T-helper 2 cell treated with Interferon-gamma antibody and Interleukin-4, amounts not matched to agents 5 μg/mL and 100 μg/mL, for 36 hours (primary cell): ENCODE measurements around the gene ANTXR2.
A peak's percentile ranks its signal among the peaks of the same experiment; 100 is the strongest.

ENCODE experiments used
- DNase-seq: peaks from one replicate; pipeline ENCODE4 v3.0.0; 2021; ENCODE audit warnings: low spot score
- H3K27ac Mint-ChIP-seq: one replicate; pipeline ENCODE4 v1.8.0; 2021; ENCODE audit warnings: mild to moderate bottlenecking, mixed read lengths
- H3K27me3 Mint-ChIP-seq: one replicate; pipeline ENCODE4 v1.8.0; 2021; ENCODE audit warnings: low read depth, mixed read lengths
- H3K36me3 Mint-ChIP-seq: one replicate; pipeline ENCODE4 v1.8.0; 2021; ENCODE audit warnings: low read depth, mixed read lengths
- H3K4me1 Mint-ChIP-seq: one replicate; pipeline ENCODE4 v1.8.0; 2021; ENCODE audit warnings: low read depth, mixed read lengths
- H3K4me3 Mint-ChIP-seq: one replicate; pipeline ENCODE4 v1.8.0; 2022; ENCODE audit warnings: mild to moderate bottlenecking, moderate library complexity, mixed read lengths
- H3K9me3 Mint-ChIP-seq: one replicate; pipeline ENCODE4 v1.8.0; 2021; ENCODE audit warnings: mixed read lengths

The ANTXR2 gene

DNA sequence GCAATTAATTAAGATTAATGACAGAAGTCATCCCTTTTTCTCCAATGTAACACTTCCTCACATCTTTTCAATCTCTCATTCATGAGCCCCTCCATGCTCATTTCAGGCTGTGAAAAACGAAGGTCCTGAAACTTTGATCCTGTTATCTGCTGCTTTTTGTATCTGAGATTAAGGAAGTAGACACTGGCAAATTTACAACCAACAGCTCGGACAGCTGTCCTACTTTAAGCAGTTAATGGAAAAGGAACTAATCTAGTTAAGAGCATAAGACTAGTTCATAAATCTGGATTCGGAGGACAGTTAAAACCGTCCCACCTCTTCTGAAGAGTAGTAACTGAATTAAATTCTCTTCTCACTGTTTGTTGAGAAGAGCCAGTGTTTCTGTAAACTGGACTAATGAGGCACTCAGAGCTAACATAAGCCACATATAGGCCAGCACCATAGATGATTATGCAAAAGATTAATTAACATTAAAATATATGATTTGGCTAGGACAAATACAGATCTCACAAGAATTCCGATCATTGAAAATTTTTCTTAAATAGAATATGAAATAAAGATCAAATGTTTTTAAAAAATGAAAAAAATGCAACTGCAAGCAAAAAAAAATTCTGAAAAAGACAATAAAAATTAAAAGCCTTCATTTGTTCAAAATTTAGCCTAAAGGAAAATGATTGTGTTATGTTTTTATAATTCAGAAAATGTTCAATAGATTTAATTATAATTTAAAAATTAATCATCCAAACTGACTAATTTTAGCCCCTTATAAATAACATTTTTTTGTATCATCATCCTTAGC lies 114.4 kb downstream of the ANTXR2 start:
- no peak overlapping the region for H3K27ac Mint-ChIP-seq
- no peak for DNase-seq
- no peak overlapping the region for H3K4me3 Mint-ChIP-seq
- H3K27me3 Mint-ChIP-seq = peaks cover 8% of the 10 kb centered on the region
- H3K9me3 Mint-ChIP-seq = no peaks in the 10 kb centered on the region
- no peaks in the 10 kb centered on the region for H3K4me1 Mint-ChIP-seq
- H3K36me3 Mint-ChIP-seq = no peaks in the 10 kb centered on the region

DNA sequence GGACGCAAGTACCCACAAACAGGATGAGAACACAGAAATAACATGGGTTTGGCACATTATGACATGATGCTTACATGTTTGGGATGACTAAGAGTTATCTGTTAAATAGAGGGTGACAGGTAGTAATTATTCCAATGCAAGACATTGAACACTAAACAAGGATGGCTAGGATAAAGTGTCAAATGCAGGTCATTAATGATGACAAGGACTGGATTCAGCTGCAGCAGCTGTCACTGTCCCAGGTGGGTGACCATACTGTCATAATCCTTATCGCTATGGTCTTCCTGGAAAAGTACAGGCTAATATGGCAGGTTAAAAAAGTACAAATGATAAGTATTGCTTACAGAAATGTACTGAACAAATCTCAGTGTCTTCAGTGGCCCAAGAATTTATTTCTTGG lies 123.9 kb downstream of the ANTXR2 start:
- no peak overlapping the region for H3K27ac Mint-ChIP-seq
- no peaks in the 10 kb centered on the region for H3K36me3 Mint-ChIP-seq
- DNase-seq = no peak
- H3K4me3 Mint-ChIP-seq = no peak overlapping the region
- peaks cover 2% of the 10 kb centered on the region for H3K27me3 Mint-ChIP-seq
- H3K9me3 Mint-ChIP-seq = no peaks in the 10 kb centered on the region
- H3K4me1 Mint-ChIP-seq = peaks cover 6% of the 10 kb centered on the region

DNA sequence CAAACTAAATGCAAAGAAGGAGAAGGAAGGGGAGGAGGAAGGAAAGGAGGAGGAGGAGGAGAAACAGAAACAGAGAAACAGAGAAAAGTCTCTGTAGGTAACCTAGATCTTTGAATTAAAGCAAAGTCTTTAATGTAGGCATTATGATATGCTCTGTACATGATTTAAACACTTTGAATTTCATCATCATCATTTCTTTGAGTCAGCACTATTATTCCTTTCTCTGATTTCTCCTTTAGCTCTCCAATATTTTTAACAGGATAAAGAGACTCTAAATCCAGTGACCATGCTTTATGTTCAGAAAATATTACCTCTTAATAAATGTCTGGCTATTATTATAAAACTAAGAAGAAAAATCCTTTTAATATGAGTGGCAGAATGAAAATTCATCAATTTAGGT lies 124.3 kb downstream of the ANTXR2 start:
- DNase-seq = no peak
- H3K27me3 Mint-ChIP-seq = peaks cover 2% of the 10 kb centered on the region
- H3K4me3 Mint-ChIP-seq = no peak overlapping the region
- H3K27ac Mint-ChIP-seq = no peak overlapping the region
- no peaks in the 10 kb centered on the region for H3K9me3 Mint-ChIP-seq
- peaks cover 6% of the 10 kb centered on the region for H3K4me1 Mint-ChIP-seq
- H3K36me3 Mint-ChIP-seq = no peaks in the 10 kb centered on the region

DNA sequence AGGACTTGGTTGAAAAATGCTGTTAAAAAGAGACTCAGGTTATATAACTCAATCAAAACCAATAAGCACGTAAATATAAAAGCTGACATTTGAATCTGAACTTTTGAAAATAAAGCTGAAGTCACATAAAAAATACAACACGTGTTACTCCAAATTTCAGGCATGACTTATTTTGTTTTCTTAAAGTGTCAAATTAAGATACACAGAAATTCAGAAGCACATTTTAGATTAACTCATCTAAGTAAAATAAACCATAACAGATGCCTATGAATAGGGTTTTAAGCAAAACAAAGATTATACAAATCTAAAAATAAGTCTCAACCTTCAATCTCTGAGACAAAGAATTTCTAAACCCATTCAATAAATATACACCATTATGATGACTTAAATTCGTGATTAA lies 124.8 kb downstream of the ANTXR2 start:
- Mint-ChIP-seq H3K27ac (no peak overlapping the region), H3K4me1 (peaks cover 6% of the 10 kb centered on the region), H3K27me3 (peaks cover 2% of the 10 kb centered on the region), H3K9me3 (no peaks in the 10 kb centered on the region), H3K4me3 (no peak overlapping the region), H3K36me3 (no peaks in the 10 kb centered on the region)
- DNase-seq = no peak

DNA sequence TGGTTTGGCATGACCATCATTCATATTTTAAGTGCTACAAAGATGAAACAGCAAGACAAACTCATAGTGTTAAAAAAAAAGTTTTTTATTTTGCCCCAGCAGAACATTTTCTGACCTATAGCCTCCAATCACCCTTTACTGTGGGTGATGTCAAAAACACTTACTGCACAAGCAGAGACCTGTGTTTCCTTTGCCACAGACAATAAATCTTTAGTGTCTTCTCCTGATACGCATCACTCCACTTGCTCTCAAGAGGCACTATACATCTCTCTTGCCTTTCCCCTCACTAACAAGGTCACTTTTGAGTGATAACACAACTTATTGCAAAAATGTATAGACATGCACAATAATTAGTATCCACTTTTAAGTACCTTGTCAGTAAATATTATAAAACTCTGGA lies 125.6 kb downstream of the ANTXR2 start:
- Mint-ChIP-seq H3K4me3 (no peak overlapping the region), H3K9me3 (no peaks in the 10 kb centered on the region), H3K27me3 (peaks cover 2% of the 10 kb centered on the region), H3K36me3 (no peaks in the 10 kb centered on the region), H3K27ac (no peak overlapping the region), H3K4me1 (peaks cover 6% of the 10 kb centered on the region)
- no peak for DNase-seq

DNA sequence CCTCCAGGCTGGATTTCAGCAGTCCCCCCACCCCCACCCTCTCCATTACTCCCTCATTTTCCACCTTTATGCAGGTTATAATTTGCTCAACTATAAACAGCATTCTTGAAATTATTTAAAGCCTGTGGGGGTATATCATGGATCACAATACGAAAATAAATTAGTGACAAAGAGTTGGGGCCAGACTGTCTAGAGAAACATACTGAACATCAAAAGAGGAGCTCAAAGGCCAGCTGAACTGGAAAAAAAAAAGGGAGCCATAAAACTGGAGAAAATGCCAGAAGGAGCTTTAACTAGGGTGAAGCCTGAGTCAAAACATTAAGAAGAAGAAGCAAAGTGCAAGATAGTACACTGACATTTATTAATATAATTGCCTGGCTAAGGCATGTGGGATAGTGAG lies 137.8 kb downstream of the ANTXR2 start:
- no peaks in the 10 kb centered on the region for H3K36me3 Mint-ChIP-seq
- no peaks in the 10 kb centered on the region for H3K4me1 Mint-ChIP-seq
- H3K4me3 Mint-ChIP-seq = no peak overlapping the region
- no peaks in the 10 kb centered on the region for H3K9me3 Mint-ChIP-seq
- H3K27me3 Mint-ChIP-seq = no peaks in the 10 kb centered on the region
- DNase-seq = no peak
- H3K27ac Mint-ChIP-seq = no peak overlapping the region

DNA sequence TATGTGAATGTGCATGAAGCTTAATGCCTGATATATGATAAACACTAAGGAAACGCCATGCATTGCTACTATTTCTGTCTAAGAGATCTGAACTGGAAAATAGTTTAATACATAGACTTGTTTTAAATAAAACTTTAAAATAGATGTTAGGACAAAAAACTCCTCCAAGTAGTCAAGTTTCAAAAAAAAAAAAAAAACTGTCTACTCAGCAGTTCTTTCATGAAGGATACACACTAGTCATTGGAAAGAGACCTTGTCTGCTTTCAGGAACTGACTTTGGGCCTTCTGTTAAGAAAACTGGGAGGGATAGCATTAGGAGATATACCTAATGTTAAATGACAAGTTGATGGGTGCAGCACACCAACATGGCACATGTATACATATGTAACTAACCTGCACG lies 138.4 kb downstream of the ANTXR2 start:
- no peak overlapping the region for H3K27ac Mint-ChIP-seq
- H3K27me3 Mint-ChIP-seq = no peaks in the 10 kb centered on the region
- H3K36me3 Mint-ChIP-seq = no peaks in the 10 kb centered on the region
- no peak overlapping the region for H3K4me3 Mint-ChIP-seq
- no peaks in the 10 kb centered on the region for H3K4me1 Mint-ChIP-seq
- no peaks in the 10 kb centered on the region for H3K9me3 Mint-ChIP-seq
- DNase-seq = no peak

DNA sequence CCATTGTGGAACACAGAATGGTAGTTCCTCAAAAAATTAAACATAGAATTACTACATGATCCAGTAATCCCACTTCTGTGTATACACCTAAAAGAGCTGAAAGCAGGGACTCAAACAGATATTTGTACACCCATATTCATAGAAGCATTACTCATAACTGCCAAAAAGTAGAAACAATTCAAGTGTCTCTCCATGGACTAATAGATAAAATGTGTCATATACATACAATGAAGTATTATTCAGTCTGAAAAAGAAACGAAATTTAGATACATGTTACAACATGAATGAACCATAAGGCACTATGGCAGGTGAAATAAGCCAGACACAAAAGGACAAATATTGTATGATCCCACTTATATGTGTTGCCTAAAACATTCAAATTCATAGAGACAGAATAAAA lies 145.1 kb downstream of the ANTXR2 start:
- H3K27ac Mint-ChIP-seq = no peak overlapping the region
- H3K4me3 Mint-ChIP-seq = no peak overlapping the region
- H3K36me3 Mint-ChIP-seq = no peaks in the 10 kb centered on the region
- no peaks in the 10 kb centered on the region for H3K27me3 Mint-ChIP-seq
- H3K4me1 Mint-ChIP-seq = no peaks in the 10 kb centered on the region
- no peak for DNase-seq
- H3K9me3 Mint-ChIP-seq = no peaks in the 10 kb centered on the region

DNA sequence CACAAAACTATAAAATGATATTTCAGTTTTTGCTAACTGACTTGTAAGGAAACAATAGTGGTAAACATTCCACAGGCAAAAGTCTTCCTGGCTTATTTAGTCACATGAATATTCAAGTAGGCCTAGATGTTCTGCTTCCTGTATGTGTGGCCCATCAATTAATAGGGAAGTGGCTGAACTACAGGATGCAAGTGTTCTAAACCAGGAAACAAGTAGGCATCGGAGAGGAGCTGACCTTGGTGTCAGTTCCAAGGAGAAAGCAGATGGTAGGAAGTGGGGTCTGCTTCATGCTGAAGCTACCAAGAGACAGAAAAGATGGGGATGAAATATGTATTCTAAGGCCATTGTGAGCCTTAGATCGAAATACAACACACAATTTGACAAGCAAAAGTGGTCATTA lies 149.7 kb downstream of the ANTXR2 start:
- Mint-ChIP-seq H3K27ac (no peak overlapping the region), H3K4me1 (peaks cover 4% of the 10 kb centered on the region), H3K4me3 (no peak overlapping the region), H3K36me3 (no peaks in the 10 kb centered on the region), H3K27me3 (peaks cover 3% of the 10 kb centered on the region), H3K9me3 (no peaks in the 10 kb centered on the region)
- no peak for DNase-seq

DNA sequence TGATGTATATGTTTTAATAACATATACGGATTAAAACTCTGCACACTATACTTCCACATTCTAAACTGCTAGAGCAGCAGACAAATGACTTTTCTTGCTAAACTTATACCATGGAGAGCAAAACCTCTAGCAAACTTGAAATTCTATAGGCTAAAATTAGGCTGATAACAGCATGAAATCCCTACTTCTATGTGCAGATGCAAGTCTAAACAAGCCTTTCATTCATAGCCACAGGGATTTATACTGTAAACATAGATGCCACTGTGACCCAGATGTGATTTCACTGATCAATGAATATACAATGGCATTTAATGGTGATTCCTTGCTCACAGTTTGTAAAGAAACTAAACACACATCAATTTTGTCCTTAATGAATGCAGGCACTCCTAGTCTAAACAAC lies 151.0 kb downstream of the ANTXR2 start:
- peaks cover 4% of the 10 kb centered on the region for H3K27me3 Mint-ChIP-seq
- no peaks in the 10 kb centered on the region for H3K9me3 Mint-ChIP-seq
- H3K4me1 Mint-ChIP-seq = peaks cover 4% of the 10 kb centered on the region
- H3K4me3 Mint-ChIP-seq = no peak overlapping the region
- H3K27ac Mint-ChIP-seq = no peak overlapping the region
- DNase-seq = no peak
- H3K36me3 Mint-ChIP-seq = no peaks in the 10 kb centered on the region

DNA sequence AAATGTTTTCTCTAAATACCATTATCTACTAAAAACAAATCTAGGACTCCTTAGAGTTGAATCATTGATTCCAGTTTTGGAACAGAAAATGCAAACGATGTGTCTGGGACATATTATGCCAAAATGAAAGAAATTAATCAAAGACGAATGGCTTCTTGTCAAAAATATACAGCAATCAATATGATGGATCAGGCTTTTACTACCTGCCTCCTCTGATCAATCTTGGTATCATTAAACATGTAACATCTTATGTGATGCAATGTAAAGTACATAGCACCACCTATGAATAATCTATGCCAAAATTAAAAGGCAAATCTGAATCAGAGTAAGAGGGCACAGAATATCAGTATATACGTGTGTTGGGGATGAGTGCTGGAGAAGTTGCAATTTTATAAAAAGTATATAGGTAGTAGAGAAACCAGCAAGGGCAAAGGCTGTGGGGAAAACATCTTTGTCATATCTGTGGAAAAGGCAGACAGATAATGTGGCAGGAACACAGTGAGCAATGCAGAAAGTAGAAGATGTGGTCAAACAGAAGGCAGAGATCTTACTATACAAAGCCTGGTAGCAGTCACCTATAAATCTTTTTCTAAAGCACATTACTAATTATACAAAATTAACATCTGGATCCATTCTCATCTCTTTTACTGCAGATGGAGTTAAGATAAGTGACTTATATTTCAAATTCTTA lies 152.7 kb downstream of the ANTXR2 start:
- H3K4me1 Mint-ChIP-seq = peaks cover 5% of the 10 kb centered on the region
- no peak for DNase-seq
- no peaks in the 10 kb centered on the region for H3K36me3 Mint-ChIP-seq
- no peaks in the 10 kb centered on the region for H3K9me3 Mint-ChIP-seq
- H3K27ac Mint-ChIP-seq = no peak overlapping the region
- H3K27me3 Mint-ChIP-seq = peaks cover 4% of the 10 kb centered on the region
- H3K4me3 Mint-ChIP-seq = no peak overlapping the region

DNA sequence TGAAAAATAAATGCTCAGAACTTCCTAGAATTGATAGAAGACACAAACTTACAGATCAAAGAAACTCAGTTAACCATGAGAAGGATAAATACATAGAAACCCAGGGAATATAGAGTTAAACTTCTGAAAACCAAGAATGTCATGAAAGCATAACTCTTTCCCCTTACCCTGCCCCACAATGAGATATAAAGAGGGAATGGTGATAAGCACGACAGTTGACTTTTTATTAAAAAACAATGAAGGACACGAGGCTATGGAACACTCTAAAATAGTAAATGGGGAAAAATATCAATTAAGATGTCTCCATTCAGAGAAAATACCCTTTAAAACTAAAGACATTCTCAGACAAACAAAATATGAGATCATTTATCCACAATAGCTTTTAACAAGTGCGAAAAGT lies 154.7 kb downstream of the ANTXR2 start:
- H3K27ac Mint-ChIP-seq = no peak overlapping the region
- H3K9me3 Mint-ChIP-seq = no peaks in the 10 kb centered on the region
- H3K4me3 Mint-ChIP-seq = no peak overlapping the region
- no peak for DNase-seq
- no peaks in the 10 kb centered on the region for H3K36me3 Mint-ChIP-seq
- peaks cover 13% of the 10 kb centered on the region for H3K4me1 Mint-ChIP-seq
- H3K27me3 Mint-ChIP-seq = peaks cover 4% of the 10 kb centered on the region

DNA sequence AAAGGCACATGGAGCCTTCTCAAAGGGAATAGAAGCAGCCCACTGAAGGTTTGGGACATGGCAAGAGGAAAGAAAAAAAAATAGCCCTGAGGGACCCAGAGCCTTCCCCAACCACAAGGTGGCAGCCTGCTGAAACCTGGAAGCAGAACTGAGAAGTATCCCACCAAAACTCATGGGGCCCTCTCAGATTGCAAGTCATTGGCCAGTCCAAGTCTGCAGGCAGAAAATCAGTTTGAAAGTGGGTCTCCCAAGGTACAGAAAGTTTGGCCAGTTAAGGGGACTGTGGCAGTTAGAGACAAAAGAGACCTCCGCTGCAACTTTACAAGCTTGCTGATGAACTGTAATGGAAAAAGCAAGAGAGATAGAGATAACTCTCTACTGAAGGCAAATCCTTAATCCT lies 155.8 kb downstream of the ANTXR2 start:
- peaks cover 4% of the 10 kb centered on the region for H3K27me3 Mint-ChIP-seq
- peaks cover 13% of the 10 kb centered on the region for H3K4me1 Mint-ChIP-seq
- DNase-seq = peak; percentile 23
- H3K4me3 Mint-ChIP-seq = no peak overlapping the region
- H3K36me3 Mint-ChIP-seq = no peaks in the 10 kb centered on the region
- no peaks in the 10 kb centered on the region for H3K9me3 Mint-ChIP-seq
- no peak overlapping the region for H3K27ac Mint-ChIP-seq

DNA sequence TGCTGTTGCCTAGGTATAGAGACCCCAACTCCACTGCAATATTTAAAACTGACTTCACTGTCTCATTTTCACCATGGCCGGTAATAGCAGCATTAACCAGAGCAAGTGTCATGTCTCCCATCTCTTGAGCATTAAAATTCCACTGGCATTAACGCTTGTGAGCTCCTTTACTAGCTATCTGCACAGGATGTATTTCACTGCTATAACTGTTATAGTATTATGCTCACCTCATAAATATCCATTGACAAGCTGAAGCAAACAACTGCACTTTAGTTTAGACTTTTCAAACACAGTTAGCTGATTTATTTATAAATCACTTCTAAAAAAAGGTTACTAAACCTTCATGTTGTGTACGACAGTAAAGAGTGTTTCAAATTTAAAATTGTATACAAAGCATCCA lies 157.8 kb downstream of the ANTXR2 start:
- DNase-seq = no peak
- Mint-ChIP-seq H3K9me3 (no peaks in the 10 kb centered on the region), H3K27me3 (peaks cover 4% of the 10 kb centered on the region), H3K36me3 (no peaks in the 10 kb centered on the region), H3K4me1 (peaks cover 9% of the 10 kb centered on the region), H3K27ac (no peak overlapping the region), H3K4me3 (no peak overlapping the region)

DNA sequence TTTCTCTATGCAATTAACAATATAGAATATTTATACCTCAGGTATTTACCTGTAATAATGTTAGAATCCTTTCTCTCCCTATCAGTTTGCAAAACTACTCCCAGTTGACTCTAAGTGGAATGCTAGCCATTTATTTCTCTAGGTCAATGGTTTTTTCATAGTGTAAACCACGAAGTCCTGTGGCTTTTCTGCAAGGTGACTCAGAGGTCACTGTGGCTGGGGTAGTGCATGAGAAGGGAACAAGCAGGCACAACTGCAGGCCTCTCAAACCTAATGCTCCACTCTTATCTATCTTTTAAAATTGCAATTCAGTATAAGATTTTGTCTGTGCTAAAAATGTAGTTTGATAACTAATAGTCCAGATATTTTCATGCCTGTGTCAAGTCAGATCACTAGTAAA lies 159.4 kb downstream of the ANTXR2 start:
- Mint-ChIP-seq H3K9me3 (no peaks in the 10 kb centered on the region), H3K4me3 (no peak overlapping the region), H3K36me3 (peaks cover 4% of the 10 kb centered on the region), H3K4me1 (peaks cover 9% of the 10 kb centered on the region), H3K27ac (no peak overlapping the region), H3K27me3 (peaks cover 4% of the 10 kb centered on the region)
- no peak for DNase-seq
